IMR-90 (cell line): ENCODE measurements around the gene DHX9. TPM values are rescaled to one million over a fixed set of nuclear protein-coding genes. Genes with fewer than 3 reads are reported as not detected.

Experiments used
- ATAC-seq: fragments of 200-7000 bp; cut with Tn5 transposase; 2 replicates; pipeline ENCODE4 v1.9.1; 2020; ENCODE audit warnings: low read depth, mild to moderate bottlenecking, moderate library complexity
- BruUV-seq: library from RNA; stranded (reverse); fragments of 400-500 nt; replicated peaks from 2 replicates; lab custom pipeline; 2021; lab: Mats Ljungman, UMichigan
- CTCF ChIA-PET: fragments of 300-600 bp; formaldehyde crosslinking; extraction: SDS; loops from one replicate; lab custom pipeline; 2021; ENCODE audit warnings: antibody characterized with exemption; lab: Yijun Ruan, JAX
- POLR2A ChIA-PET: fragments of 300-600 bp; sonication (Branson Sonifier 250); formaldehyde crosslinking; loops from one replicate; lab custom pipeline; 2022; ENCODE audit warnings: antibody characterized with exemption; ENCODE audit not compliant: unreplicated experiment; lab: Charles Lee
- DNase-seq: peaks from one replicate; pipeline ENCODE4 v3.0.0; 2013
- H2AFZ ChIP-seq: replicated peaks from 2 replicates; pipeline ENCODE3; 2013; ENCODE audit warnings: low read length, mild to moderate bottlenecking; ENCODE audit not compliant: poor library complexity
- H2AK5ac ChIP-seq: 2 replicates; pipeline ENCODE4 v1.6.1; 2013; ENCODE audit warnings: low read depth, low read length, inconsistent platforms
- H2AK9ac ChIP-seq: replicated peaks from 2 replicates; pipeline ENCODE3; 2013; ENCODE audit warnings: mild to moderate bottlenecking, low read depth, low read length, moderate library complexity; ENCODE audit not compliant: poor library complexity
- H2BK120ac ChIP-seq: 2 replicates; pipeline ENCODE4 v1.6.1; 2013; ENCODE audit warnings: low read depth, low read length, inconsistent platforms
- H2BK15ac ChIP-seq: 3 replicates; pipeline ENCODE4 v1.6.1; 2013; ENCODE audit warnings: low read depth, low read length, inconsistent platforms
- H2BK20ac ChIP-seq: 2 replicates; pipeline ENCODE4 v1.6.1; 2013; ENCODE audit warnings: low read depth, mild to moderate bottlenecking, inconsistent platforms, low read length, moderate library complexity
- H2BK5ac ChIP-seq: 2 replicates; pipeline ENCODE4 v1.6.1; 2013; ENCODE audit warnings: mild to moderate bottlenecking, low read depth, low read length, inconsistent platforms; ENCODE audit not compliant: poor library complexity, severe bottlenecking
- H3K14ac ChIP-seq: replicated peaks from 2 replicates; pipeline ENCODE4 v1.6.1; 2013; ENCODE audit warnings: low read depth, low read length, inconsistent platforms
- H3K18ac ChIP-seq: 2 replicates; pipeline ENCODE4 v1.6.1; 2013; ENCODE audit warnings: low read depth, low read length, control low read depth
- H3K23ac ChIP-seq: 2 replicates; pipeline ENCODE4 v1.6.1; 2013; ENCODE audit warnings: low read depth, low read length, inconsistent platforms
- H3K27ac ChIP-seq: 2 replicates; pipeline ENCODE4 v1.5.1; 2013; ENCODE audit warnings: mild to moderate bottlenecking, control low read depth, low read length; ENCODE audit not compliant: insufficient read depth
- H3K27me3 ChIP-seq: 2 replicates; pipeline ENCODE4 v1.6.1; 2013; ENCODE audit warnings: low read length; ENCODE audit not compliant: control insufficient read depth, insufficient read depth
- H3K36me3 ChIP-seq: 2 replicates; pipeline ENCODE4 v1.6.1; 2013; ENCODE audit warnings: low read length, mixed read lengths; ENCODE audit not compliant: control insufficient read depth, insufficient read depth
- H3K4ac ChIP-seq: 2 replicates; pipeline ENCODE4 v1.6.1; 2013; ENCODE audit warnings: low read depth, low read length, inconsistent platforms
- H3K4me1 ChIP-seq: 2 replicates; pipeline ENCODE4 v1.6.1; 2013; ENCODE audit warnings: low read length, mixed read lengths; ENCODE audit not compliant: control insufficient read depth, insufficient read depth
- H3K4me2 ChIP-seq: 2 replicates; pipeline ENCODE4 v1.6.1; 2013; ENCODE audit warnings: low read depth, mild to moderate bottlenecking, control low read depth, low read length, moderate library complexity
- H3K4me3 ChIP-seq: 2 replicates; pipeline ENCODE4 v1.5.1; 2013; ENCODE audit warnings: low read depth, mild to moderate bottlenecking, control low read depth, low read length, moderate library complexity; ENCODE audit not compliant: insufficient read depth
- H3K56ac ChIP-seq: 2 replicates; pipeline ENCODE4 v1.6.1; 2013; ENCODE audit warnings: low read length, inconsistent platforms; ENCODE audit not compliant: insufficient read depth; ENCODE audit errors: extremely low read depth
- H3K79me1 ChIP-seq, 2 experiments: 2 replicates each; pipeline ENCODE4 v1.6.1; 2013; ENCODE audit warnings: low read length in 2 of 2, inconsistent platforms in 1 of 2, low read depth in 1 of 2
- H3K9ac ChIP-seq: 2 replicates; pipeline ENCODE4 v1.6.1; 2013; ENCODE audit warnings: low read depth, low read length, control low read depth
- H3K9me1 ChIP-seq: 2 replicates; pipeline ENCODE4 v1.6.1; 2013; ENCODE audit warnings: low read length, inconsistent platforms; ENCODE audit not compliant: insufficient read depth
- H3K9me3 ChIP-seq: 2 replicates; pipeline ENCODE4 v1.6.1; 2013; ENCODE audit warnings: low read length; ENCODE audit not compliant: control insufficient read depth, insufficient read depth
- H4K20me1 ChIP-seq: 2 replicates; pipeline ENCODE4 v1.6.1; 2013; ENCODE audit warnings: low read length, inconsistent platforms; ENCODE audit not compliant: insufficient read depth
- H4K5ac ChIP-seq: 2 replicates; pipeline ENCODE4 v1.6.1; 2013; ENCODE audit warnings: mild to moderate bottlenecking, low read depth, low read length, control low read depth
- H4K8ac ChIP-seq, 2 experiments: 2 replicates each; pipeline ENCODE4 v1.6.1; 2013; ENCODE audit warnings: low read depth in 2 of 2, low read length in 2 of 2, control low read depth in 1 of 2, inconsistent platforms in 1 of 2
- H4K91ac ChIP-seq: 2 replicates; pipeline ENCODE4 v1.6.1; 2013; ENCODE audit warnings: low read depth, low read length, inconsistent platforms; ENCODE audit not compliant: insufficient read depth
- MAZ ChIP-seq: IDR thresholded peaks from 2 replicates; pipeline ENCODE4 v1.6.1; 2012; ENCODE audit warnings: low read depth, mild to moderate bottlenecking, low read length, improper control_type of control experiment, moderate library complexity, borderline replicate concordance
- WGBS, 2 experiments: methylation state at CpG; one replicate each; pipeline versions ENCODE4 v1.1.5 to v1.1.7; 2013; ENCODE audit warnings: missing lambda C conversion rate in 2 of 2; ENCODE audit not compliant: insufficient read length in 1 of 2; ENCODE audit errors: extremely low coverage in 2 of 2; 5-methylcytosine and 5-hydroxymethylcytosine counted together
- dilution Hi-C: fragments of 300-500 bp; cut with HindIII; formaldehyde crosslinking; loops from one replicate; pipeline ENCODE4 v1.14.3; 2018; ENCODE audit warnings: low sequenced_read_pairs; ENCODE audit not compliant: unreplicated experiment
- in situ Hi-C: fragments of 300-500 bp; cut with MboI; formaldehyde crosslinking; loops from 3 replicates; pipeline ENCODE4 v1.14.3; 2019; ENCODE audit warnings: low sequenced_read_pairs, inconsistent platforms, mixed read lengths
- intact Hi-C: fragments of 100-400 bp; cut with micrococcal nuclease; formaldehyde crosslinking; loops from 2 replicates; pipeline ENCODE4 v1.10.0; 2022
- polyA plus RNA-seq, 3 experiments: library from polyadenylated mRNA; depleted of rRNA; stranded (reverse); fragments of >200 nt; gene quantifications; 2 replicates each; pipeline ENCODE4 v1.2.3, GENCODE V29; 2012; ENCODE audit warnings: low replicate concordance in 1 of 3
- total RNA-seq: library from RNA; depleted of rRNA; stranded (reverse); fragments of >200 nt; gene quantifications from 2 replicates; pipeline ENCODE4 v1.2.3, GENCODE V29; 2012

Gene DHX9
- total and polyA plus RNA-seq, 2 of the 4 experiments (the other 2 are of a cell fraction): 119 to 211 TPM

DNA sequence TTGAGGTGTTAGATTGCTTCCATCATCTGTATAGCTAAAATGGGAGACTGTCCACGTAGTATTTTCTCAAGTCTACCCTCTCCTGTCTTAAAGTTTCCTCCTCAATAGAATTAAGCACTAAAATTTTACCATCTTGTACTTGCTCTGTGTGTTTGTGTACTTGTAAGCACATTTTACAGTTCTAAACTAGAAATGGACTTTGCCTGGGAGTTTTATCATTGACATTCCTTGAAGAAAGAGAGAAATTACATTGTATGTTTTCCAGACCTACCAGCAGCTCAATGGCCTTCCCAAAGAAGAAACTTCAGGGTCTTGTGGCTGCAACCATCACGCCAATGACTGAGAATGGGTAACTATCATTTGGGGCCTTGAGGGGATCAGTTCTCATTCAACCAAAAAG lies 45.1 kb upstream of the DHX9 start:
- no peak for ATAC-seq
- no peak overlapping the region for H3K27ac ChIP-seq
- intact Hi-C loops (no loop called here), in situ Hi-C loops (loop anchor here (25.0 kb wide), 1 partner anchor 707 kb away; no protein-coding TSS in a partner anchor), dilution Hi-C loops (no loop called here)
- H3K18ac ChIP-seq: no peak overlapping the region
- no peaks in the 10 kb centered on the region for H3K4me1 ChIP-seq
- no peaks in the 10 kb centered on the region for H3K9me3 ChIP-seq
- no peak overlapping the region for H2BK5ac ChIP-seq
- H2AFZ ChIP-seq: no peak overlapping the region
- no TSS peak for BruUV-seq
- TF ChIP-seq MAZ: no peak
- H3K27me3 ChIP-seq: peaks cover 19% of the 10 kb centered on the region
- no peak overlapping the region for H4K91ac ChIP-seq
- H3K79me1 ChIP-seq: no peaks in the 10 kb centered on the region
- H3K56ac ChIP-seq: no peak overlapping the region
- no peak overlapping the region for H4K5ac ChIP-seq
- WGBS, 2 experiments: no CpG with 5 or more reads among the region's 2 CpGs
- H3K23ac ChIP-seq: no peak overlapping the region
- H2BK20ac ChIP-seq: no peak overlapping the region
- H3K4me3 ChIP-seq: no peak overlapping the region
- no peak overlapping the region for H3K14ac ChIP-seq
- H2BK15ac ChIP-seq: no peak overlapping the region
- no peak overlapping the region for H2AK9ac ChIP-seq
- CTCF ChIA-PET: no interaction called here
- no peaks in the 10 kb centered on the region for H4K20me1 ChIP-seq
- DNase-seq: no peak
- no peak overlapping the region for H3K9ac ChIP-seq
- no peak overlapping the region for H3K4ac ChIP-seq
- no peaks in the 10 kb centered on the region for H3K36me3 ChIP-seq
- H4K8ac ChIP-seq: no peak overlapping the region
- H2BK120ac ChIP-seq: no peak overlapping the region
- POLR2A ChIA-PET: no interaction called here
- no peak overlapping the region for H2AK5ac ChIP-seq
- H3K9me1 ChIP-seq: no peaks in the 10 kb centered on the region
- no peak overlapping the region for H3K4me2 ChIP-seq
